Thyroid gland (tissue), 4 donors: Measurements from ENCODE around the gene LCN12.

Experiments used
- POLR2A ChIP-seq, 2 donors: fragments of 450-650 bp; IDR thresholded peaks; one replicate each; pipeline ENCODE4 v1.6.1; 2017; ENCODE audit warnings: antibody characterized with exemption in 2 of 2, mild to moderate bottlenecking in 2 of 2, moderate library complexity in 1 of 2
- TF ChIP-seq, protein P1 (sequence below), 6 experiments: fragments of 200-600 bp in 3 of 6; fragments of 450-650 bp in 3 of 6; sonication (generic) in 3 of 6; IDR thresholded peaks; one replicate each; pipeline ENCODE4 v1.5.1; 2016 to 2019; ENCODE audit warnings: antibody characterized with exemption in 6 of 6, mild to moderate bottlenecking in 2 of 6, inconsistent platforms in 1 of 6, moderate library complexity in 1 of 6

DNA sequence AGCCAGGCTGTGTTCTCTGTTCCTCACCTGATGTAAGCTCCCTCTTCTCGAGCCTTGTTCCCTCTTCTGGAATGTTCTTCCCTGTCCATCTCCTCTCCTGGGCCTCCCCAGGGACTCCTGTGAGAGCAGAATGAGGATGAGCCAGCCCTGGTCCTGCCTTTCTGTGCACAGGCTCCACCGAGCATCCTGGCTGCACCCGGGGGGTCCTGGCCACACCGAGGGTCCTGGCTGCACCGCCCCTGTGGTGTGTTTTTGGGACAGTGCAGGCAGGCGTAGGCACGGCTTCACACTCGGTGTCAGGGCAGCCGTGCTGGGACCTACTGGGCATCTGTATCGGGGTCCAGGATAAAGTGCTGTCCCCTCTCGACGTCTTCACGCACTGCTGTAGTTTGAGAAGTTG is 25.3 kb upstream of the LCN12 start:
- no peak for TF ChIP-seq POLR2A (IDR thresholded peaks at IDR 0.05)
- TF ChIP-seq, protein P1, sequence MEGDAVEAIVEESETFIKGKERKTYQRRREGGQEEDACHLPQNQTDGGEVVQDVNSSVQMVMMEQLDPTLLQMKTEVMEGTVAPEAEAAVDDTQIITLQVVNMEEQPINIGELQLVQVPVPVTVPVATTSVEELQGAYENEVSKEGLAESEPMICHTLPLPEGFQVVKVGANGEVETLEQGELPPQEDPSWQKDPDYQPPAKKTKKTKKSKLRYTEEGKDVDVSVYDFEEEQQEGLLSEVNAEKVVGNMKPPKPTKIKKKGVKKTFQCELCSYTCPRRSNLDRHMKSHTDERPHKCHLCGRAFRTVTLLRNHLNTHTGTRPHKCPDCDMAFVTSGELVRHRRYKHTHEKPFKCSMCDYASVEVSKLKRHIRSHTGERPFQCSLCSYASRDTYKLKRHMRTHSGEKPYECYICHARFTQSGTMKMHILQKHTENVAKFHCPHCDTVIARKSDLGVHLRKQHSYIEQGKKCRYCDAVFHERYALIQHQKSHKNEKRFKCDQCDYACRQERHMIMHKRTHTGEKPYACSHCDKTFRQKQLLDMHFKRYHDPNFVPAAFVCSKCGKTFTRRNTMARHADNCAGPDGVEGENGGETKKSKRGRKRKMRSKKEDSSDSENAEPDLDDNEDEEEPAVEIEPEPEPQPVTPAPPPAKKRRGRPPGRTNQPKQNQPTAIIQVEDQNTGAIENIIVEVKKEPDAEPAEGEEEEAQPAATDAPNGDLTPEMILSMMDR (IDR thresholded peaks at IDR 0.05): no peak
